Skeletal muscle cell (primary cell): ENCODE data around the gene NBPF1.
A peak's percentile ranks its signal among the peaks of the same experiment; 100 is the strongest.
"Not testable (repeated sequence)": the region's sequence is repeated elsewhere in the genome, so short reads cannot be mapped to it uniquely, and the experiment has no call there.

ENCODE experiments used
- DNase-seq: peaks from one replicate; pipeline ENCODE4 v3.0.0-alpha.2; 2010; ENCODE audit warnings: low read depth
- H3K4me3 ChIP-seq: 2 replicates; pipeline ENCODE4 v1.5.1; 2011; ENCODE audit warnings: low read depth, mild to moderate bottlenecking, control low read depth, low read length, moderate library complexity

The NBPF1 gene

DNA sequence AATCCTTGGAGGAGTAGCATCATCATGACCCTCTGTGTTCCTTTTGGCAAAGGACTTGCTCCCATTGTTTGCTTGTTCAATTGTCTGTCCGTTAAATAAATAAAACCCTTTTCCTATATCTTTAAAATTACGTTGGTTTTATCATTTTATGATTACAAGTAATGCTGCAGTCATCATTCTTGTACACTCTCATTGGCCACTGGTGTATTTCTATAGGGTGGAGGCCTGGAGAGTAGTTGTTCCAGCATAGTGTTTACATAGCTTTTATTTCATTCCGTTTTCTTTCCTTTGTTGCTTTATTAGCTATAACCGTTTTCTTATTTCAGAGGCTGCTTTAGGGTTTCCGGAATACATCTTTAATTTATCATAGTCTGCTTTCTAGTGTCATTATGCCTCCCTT lies 91.7 kb downstream of the NBPF1 start:
- H3K4me3 ChIP-seq, DNase-seq: not testable (repeated sequence)

DNA sequence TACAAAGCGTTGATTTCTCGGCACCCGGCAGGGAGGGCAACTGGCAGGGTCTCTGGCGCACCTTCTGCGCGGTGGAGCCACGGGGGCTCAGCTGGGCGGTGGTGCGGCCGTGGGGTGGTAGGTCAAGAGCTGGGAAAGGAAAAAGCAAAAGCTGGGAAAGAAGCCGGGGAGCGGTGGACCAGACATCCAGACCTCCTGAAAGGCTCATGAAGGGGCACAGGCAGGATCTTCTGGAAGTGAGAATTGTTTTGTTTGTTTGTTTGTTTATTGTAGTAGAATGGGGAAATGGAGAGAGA lies 92.1 kb downstream of the NBPF1 start:
- H3K4me3 ChIP-seq, result peak overlapping the region; percentile 16
- no peak for DNase-seq

DNA sequence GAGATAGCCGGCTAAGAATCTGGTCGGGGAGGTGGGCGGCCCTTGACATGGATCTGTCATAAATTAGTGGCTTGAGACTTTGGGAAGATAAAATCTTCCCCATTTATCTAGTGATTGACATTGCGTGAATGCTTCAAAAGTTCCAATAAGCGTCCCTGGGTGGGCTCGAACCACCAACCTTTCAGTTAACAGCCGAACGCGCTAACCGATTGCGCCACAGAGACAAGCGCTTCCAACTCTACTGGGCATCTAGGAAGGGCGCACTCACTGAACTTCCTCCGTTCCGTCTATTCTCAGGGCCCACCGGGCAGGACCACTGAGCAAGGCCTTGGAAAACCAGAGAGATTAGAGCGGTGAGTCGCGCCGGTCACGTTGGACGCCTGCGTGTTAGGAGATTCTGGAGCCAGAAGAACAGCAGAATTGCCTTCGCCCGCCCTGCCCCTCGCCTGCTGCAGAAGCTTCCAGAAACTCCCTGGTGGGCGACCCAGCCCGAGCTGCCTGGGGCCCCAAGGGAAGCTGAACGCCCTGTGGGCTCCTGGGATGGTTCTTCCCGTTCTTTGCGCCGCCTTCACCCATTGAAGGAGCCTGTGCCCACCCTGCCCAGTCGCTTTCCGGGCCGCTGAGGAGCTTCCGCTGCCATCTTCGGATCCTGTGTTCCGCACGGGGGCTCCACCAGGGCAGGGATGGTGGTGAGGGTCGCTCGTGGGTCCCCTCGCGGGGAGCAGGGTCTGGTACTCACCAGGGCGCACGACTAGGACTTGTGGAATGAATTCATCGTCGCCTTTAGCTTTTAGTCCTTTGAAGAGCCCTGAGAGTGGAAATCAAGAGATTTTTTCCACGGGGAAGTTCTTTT lies 92.7 kb downstream of the NBPF1 start:
- DNase-seq, result not testable (repeated sequence)

DNA sequence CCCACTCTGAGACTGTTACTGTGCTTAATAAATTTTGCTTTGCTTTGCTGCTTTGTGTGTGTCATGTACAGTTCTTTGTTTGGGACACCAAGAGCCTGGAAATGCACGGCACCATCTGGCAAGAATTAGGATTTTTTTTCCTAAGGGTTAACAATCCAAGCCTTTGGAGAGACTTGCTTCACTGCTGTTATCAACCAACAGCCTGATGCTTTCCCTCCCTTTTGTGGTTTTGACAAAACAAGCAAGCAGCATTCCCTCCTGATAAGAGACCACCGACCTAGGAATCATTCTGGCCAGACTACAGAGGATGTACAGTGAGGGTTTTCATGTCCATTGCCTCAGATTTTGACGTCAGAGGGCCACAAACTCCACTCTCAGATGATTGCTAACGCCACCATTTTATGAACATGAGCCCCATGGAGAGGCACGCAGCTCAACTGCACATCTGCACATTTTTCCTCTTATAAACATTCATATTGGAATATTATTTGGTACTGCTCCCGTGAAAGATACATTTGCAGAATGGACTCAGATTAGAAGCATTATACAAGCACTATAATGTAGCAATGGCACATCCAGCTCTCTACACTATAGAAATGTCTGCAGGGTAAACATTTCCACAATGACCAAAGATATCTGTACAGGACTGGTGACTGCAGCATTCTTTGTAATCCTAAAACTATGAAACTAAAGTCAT lies 94.0 kb downstream of the NBPF1 start:
- not testable (repeated sequence) for DNase-seq

More for the DNA sequence above, 92.7 kb downstream of the NBPF1 start:
- peak overlapping the region; percentile 16 for H3K4me3 ChIP-seq

DNA sequence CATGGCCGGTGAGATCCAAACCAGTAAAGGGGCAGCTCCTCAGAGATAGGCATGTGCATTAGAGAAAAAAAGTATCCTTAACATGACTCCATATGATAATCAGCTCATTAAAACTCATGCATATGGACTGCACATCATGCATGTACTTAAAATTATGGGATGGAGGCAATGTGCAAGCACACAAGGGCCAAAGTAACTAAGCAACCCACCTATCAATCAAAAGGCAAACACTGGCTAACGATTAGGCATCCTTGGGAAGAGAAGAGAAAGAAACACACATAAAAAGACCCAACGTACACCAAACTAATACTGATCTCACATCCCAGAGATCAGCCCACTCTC lies 94.5 kb downstream of the NBPF1 start:
- not testable (repeated sequence) for DNase-seq, H3K4me3 ChIP-seq

More for the DNA sequence above, 94.0 kb downstream of the NBPF1 start:
- not testable (repeated sequence) for H3K4me3 ChIP-seq

DNA sequence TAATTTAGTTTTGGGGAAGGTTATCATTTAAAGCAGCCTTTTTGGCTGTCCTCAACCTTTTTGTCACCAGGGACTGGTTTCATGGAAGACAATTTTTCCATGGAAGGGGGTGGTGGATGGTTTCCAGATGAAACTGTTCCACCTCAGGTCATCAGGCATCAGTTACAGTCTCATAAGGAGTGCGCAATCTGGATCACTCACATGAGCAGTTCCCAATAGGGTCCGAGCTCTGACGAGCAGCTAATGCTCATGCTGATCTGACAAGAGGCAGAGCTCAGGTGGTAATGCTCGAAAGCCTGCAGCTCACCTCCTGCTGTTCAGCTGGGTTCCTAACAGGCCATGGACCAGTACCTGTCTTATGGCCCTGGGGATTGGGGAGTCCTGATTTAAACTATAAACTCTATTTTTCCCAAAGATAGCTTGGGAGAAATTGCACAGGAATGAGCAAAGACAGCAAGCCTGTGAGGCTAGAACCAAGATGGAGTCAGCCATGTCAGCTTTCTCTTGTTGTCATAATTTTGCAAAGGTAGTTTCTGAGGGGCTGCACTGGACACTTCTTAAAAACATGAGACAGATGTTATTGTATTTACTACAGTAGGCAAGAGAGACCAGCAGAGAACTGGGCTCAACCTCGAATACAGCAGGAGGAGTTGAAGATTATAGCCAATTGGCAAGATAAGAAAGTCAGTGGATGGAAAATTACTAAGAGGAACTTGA lies 96.5 kb downstream of the NBPF1 start:
- not testable (repeated sequence) for DNase-seq

DNA sequence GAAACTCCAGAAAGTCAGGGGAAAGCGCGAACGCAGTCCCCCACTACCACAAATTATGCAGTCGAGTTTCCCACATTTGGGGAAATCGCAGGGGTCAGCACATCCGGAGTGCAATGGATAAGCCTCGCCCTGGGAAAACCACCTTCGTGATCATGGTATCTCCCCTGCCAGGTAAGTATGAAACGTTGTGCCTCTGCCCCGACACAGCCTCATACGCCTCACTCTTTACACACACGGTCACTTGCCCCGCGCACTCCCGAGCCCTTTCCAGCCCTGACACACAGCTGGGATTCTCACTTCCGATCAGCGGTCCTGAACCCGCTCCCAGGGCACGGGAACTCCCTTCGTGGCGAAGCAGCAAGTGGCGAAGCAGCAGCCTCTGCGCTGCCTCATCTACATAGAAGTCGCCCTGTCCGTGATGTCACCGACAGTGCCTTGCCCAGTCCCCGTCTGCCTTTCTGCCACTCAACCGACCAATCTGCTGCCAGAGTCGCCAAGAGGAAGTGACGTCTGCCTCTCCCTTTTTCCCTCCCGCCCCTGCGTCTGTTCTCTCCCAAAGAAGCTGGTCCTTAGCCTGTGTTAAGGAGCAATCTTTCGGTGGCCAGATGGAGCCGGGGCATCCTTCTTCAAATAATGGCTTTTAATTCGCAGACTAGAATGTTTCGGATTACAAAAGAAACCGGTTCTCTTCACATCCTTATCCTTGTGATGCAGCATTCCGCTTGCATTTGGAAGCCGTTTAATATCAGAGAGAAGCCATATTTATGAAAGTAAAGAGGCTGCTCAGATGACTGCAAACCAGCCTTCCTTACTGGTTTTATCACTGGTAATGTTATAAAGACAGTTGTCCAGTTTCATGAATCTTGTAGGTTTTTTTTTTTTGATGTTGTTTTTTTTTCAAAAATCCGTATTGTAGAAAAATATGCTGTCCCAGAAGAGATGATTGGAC lies 99.0 kb downstream of the NBPF1 start, which contains the start of gene RNU1-1:
RNU1-1 (minus strand) TSS at position 179 of the 949 bp plus-strand sequence.
- peak within 1 kb of the TSS; percentile 13 for H3K4me3 ChIP-seq
- DNase-seq, result peak; percentile 36

More for the DNA sequence above, 96.5 kb downstream of the NBPF1 start:
- not testable (repeated sequence) for H3K4me3 ChIP-seq

DNA sequence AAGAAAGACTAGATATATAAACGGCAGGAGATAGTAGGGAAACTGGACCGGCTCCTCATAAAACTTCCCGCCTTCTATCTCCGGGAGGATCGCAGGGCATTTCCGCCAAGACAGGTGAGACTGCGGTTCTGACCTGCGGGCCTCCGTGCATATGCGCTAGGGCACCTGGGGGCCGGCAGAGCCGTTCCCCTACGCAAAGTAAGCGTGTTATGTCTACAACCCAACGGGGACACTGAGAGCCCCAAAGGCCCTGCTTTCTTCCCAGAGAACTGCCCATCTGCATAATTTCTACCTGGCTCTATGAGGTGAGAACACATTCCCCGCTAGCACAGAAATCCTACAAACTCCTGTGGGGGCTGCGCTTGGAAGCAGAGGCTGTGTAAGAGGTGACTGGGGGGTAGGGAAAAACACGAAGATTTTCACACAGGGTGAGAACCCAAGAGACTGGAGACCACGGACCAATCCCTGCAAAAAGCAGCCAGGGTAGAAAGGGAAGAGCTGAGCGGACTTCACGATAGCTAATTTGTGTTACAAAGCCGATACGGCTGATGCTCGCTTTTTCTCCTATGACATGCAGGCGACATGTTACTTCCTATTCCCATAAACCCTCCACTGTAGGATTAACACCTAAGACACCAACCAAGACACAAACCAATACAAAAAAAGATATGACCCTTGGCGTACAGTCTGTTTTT lies 99.8 kb downstream of the NBPF1 start:
- DNase-seq, result peak; percentile 94
- not testable (repeated sequence) for H3K4me3 ChIP-seq

DNA sequence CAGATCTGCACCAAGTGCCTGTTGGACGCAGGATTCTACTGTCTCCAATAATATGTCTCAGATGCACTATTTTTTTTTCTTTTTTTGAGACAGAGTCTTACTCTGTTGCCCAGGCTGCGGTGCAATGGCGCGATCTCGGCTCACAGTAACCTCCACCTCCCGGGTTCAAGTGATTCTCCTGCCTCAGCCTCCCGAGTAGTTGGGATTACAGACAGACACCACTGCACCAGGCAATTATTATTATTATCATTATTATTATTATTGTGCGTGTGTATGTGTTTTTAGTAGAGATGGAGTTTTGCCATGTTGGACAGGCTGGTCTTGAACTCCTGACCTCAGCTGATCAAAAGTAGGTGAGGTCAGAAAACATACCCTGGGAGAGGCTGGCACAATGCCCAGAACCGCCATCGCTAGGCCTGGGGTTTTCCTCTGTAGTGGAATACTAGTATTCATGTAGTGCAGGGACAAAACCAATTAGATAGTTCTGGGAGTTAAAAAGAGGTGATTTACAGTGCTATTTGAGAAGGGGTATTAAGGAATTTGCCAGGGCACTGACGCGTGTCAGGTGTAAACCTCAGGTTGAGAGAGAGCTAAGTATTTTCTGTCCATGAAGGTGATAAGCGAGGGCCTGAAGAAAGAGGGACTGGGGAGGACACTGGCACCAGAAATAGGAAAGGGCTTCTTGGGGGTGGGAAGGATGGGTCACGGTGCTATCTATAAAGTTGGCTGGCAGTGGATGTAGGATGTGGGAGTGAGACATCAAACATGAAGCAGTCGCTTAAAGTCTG lies 100.5 kb downstream of the NBPF1 start:
- not testable (repeated sequence) for DNase-seq, H3K4me3 ChIP-seq
